H9 (cell line): ENCODE measurements around the gene ANXA4. TPM values are rescaled to one million over a fixed set of nuclear protein-coding genes. Genes with fewer than 3 reads are reported as not detected.

Source experiments
- DNase-seq: peaks from one replicate; pipeline ENCODE4 v3.0.0-alpha.2; 2017
- H2AFZ ChIP-seq: one replicate; pipeline ENCODE4 v1.6.1; 2013; ENCODE audit warnings: mild to moderate bottlenecking, low read length, control low read depth, moderate library complexity
- H2AK5ac ChIP-seq: 2 replicates; pipeline ENCODE4 v1.6.1; 2013; ENCODE audit warnings: low read length, control low read depth, mixed read lengths; ENCODE audit not compliant: insufficient read length
- H2BK120ac ChIP-seq: one replicate; pipeline ENCODE4 v1.6.1; 2013; ENCODE audit warnings: low read depth, mild to moderate bottlenecking, low read length, control low read depth, inconsistent platforms; ENCODE audit not compliant: poor library complexity, severe bottlenecking
- H2BK12ac ChIP-seq: 2 replicates; pipeline ENCODE4 v1.6.1; 2013; ENCODE audit warnings: low read length, control low read depth, mixed read lengths, low read depth; ENCODE audit not compliant: insufficient read length
- H2BK15ac ChIP-seq: 2 replicates; pipeline ENCODE4 v1.6.1; 2013; ENCODE audit warnings: low read depth, low read length, control low read depth
- H2BK20ac ChIP-seq: one replicate; pipeline ENCODE4 v1.6.1; 2013; ENCODE audit warnings: low read depth, mild to moderate bottlenecking, low read length, control low read depth, inconsistent platforms; ENCODE audit not compliant: poor library complexity, severe bottlenecking
- H2BK5ac ChIP-seq: 2 replicates; pipeline ENCODE4 v1.6.1; 2013; ENCODE audit warnings: low read length, control low read depth, mixed read lengths; ENCODE audit not compliant: insufficient read length
- H3K14ac ChIP-seq: 2 replicates; pipeline ENCODE4 v1.6.1; 2013; ENCODE audit warnings: low read length, control low read depth; ENCODE audit not compliant: insufficient read depth
- H3K18ac ChIP-seq: 2 replicates; pipeline ENCODE4 v1.6.1; 2013; ENCODE audit warnings: low read depth, mild to moderate bottlenecking, mixed read lengths, low read length, control low read depth; ENCODE audit not compliant: insufficient read length
- H3K23ac ChIP-seq: 2 replicates; pipeline ENCODE4 v1.6.1; 2013; ENCODE audit warnings: low read length, control low read depth, mixed read lengths, low read depth; ENCODE audit not compliant: insufficient read length
- H3K23me2 ChIP-seq: 2 replicates; pipeline ENCODE4 v1.6.1; 2013; ENCODE audit warnings: low read depth, mild to moderate bottlenecking, mixed read lengths, low read length, control low read depth; ENCODE audit not compliant: insufficient read length, poor library complexity, severe bottlenecking
- H3K27ac ChIP-seq: 2 replicates; pipeline ENCODE4 v1.5.1; 2013; ENCODE audit warnings: low read length, control low read depth, mixed read lengths, low read depth; ENCODE audit not compliant: insufficient read length
- H3K27me3 ChIP-seq: 2 replicates; pipeline ENCODE4 v1.6.1; 2013; ENCODE audit warnings: low read length, control low read depth, inconsistent platforms; ENCODE audit not compliant: insufficient read depth
- H3K4ac ChIP-seq: 2 replicates; pipeline ENCODE4 v1.6.1; 2013; ENCODE audit warnings: low read depth, mild to moderate bottlenecking, control low read depth, inconsistent platforms, low read length, moderate library complexity
- H3K4me1 ChIP-seq: 2 replicates; pipeline ENCODE4 v1.6.1; 2013; ENCODE audit warnings: low read length, control low read depth, inconsistent platforms; ENCODE audit not compliant: insufficient read depth
- H3K4me2 ChIP-seq: 2 replicates; pipeline ENCODE4 v1.6.1; 2013; ENCODE audit warnings: low read length, control low read depth, mixed read lengths; ENCODE audit not compliant: insufficient read length, insufficient read depth
- H3K56ac ChIP-seq: 2 replicates; pipeline ENCODE4 v1.6.1; 2013; ENCODE audit warnings: low read depth, mild to moderate bottlenecking, mixed read lengths, low read length, control low read depth; ENCODE audit not compliant: insufficient read length
- H3K79me1 ChIP-seq: 2 replicates; pipeline ENCODE4 v1.6.1; 2013; ENCODE audit warnings: low read depth, mild to moderate bottlenecking, moderate library complexity, low read length, control low read depth, inconsistent platforms; ENCODE audit not compliant: insufficient read depth, poor library complexity, severe bottlenecking
- H3K79me2 ChIP-seq: 2 replicates; pipeline ENCODE4 v1.6.1; 2013; ENCODE audit warnings: low read length, control low read depth, inconsistent platforms; ENCODE audit not compliant: insufficient read depth
- H3K9ac ChIP-seq: 2 replicates; pipeline ENCODE4 v1.6.1; 2013; ENCODE audit warnings: low read length, control low read depth, mixed read lengths; ENCODE audit not compliant: insufficient read length; ENCODE audit errors: extremely low read depth
- H3K9me3 ChIP-seq: one replicate; pipeline ENCODE4 v1.6.1; 2013; ENCODE audit warnings: low read depth, low read length, inconsistent platforms; ENCODE audit not compliant: control insufficient read depth
- H3T11ph ChIP-seq: one replicate; pipeline ENCODE4 v1.6.1; 2013; ENCODE audit warnings: mild to moderate bottlenecking, low read length, control low read depth, inconsistent platforms
- H4K20me1 ChIP-seq: one replicate; pipeline ENCODE4 v1.6.1; 2013; ENCODE audit not compliant: control insufficient read depth, insufficient read length, insufficient read depth
- H4K5ac ChIP-seq: 2 replicates; pipeline ENCODE4 v1.6.1; 2013; ENCODE audit warnings: low read depth, mild to moderate bottlenecking, mixed read lengths, low read length, control low read depth; ENCODE audit not compliant: insufficient read length
- H4K8ac ChIP-seq: replicated peaks from 2 replicates; pipeline ENCODE4 v1.6.1; 2013; ENCODE audit warnings: low read length, control low read depth, mixed read lengths, low read depth; ENCODE audit not compliant: insufficient read length
- H4K91ac ChIP-seq: 2 replicates; pipeline ENCODE4 v1.6.1; 2013; ENCODE audit warnings: low read depth, mild to moderate bottlenecking, moderate library complexity, mixed read lengths, low read length, control low read depth; ENCODE audit not compliant: insufficient read length
- H3K27ac Mint-ChIP-seq, 3 experiments: 2 replicates in 2 of 3; 3 replicates in 1 of 3; pipeline ENCODE4 v1.8.0; 2020 to 2021; ENCODE audit warnings: mixed read lengths in 3 of 3, mild to moderate bottlenecking in 1 of 3, moderate library complexity in 1 of 3
- H3K27me3 Mint-ChIP-seq: 2 replicates; pipeline ENCODE4 v1.8.0; 2021; ENCODE audit warnings: low read depth, mild to moderate bottlenecking, moderate library complexity, mixed read lengths
- H3K36me3 Mint-ChIP-seq, 3 experiments: 2 replicates in 2 of 3; 3 replicates in 1 of 3; pipeline ENCODE4 v1.8.0; 2020 to 2021; ENCODE audit warnings: low read depth in 3 of 3, mixed read lengths in 3 of 3; ENCODE audit not compliant: insufficient read depth in 1 of 3
- H3K4me1 Mint-ChIP-seq, 2 experiments: 2 replicates each; pipeline ENCODE4 v1.8.0; 2020; ENCODE audit warnings: mixed read lengths in 2 of 2
- H3K4me3 Mint-ChIP-seq, 2 experiments: 2 replicates in 1 of 2; 3 replicates in 1 of 2; pipeline ENCODE4 v1.8.0; 2020 to 2021; ENCODE audit warnings: mild to moderate bottlenecking in 2 of 2, mixed read lengths in 2 of 2, moderate library complexity in 1 of 2
- H3K9me3 Mint-ChIP-seq, 2 experiments: 2 replicates in 1 of 2; 3 replicates in 1 of 2; pipeline ENCODE4 v1.8.0; 2020; ENCODE audit warnings: mild to moderate bottlenecking in 2 of 2, mixed read lengths in 2 of 2, moderate library complexity in 1 of 2
- WGBS: extraction: QIAGEN DNeasy Blood & Tissue Kit; methylation state at CpG from one replicate; pipeline ENCODE4 v1.1.7; 2013; ENCODE audit warnings: missing lambda C conversion rate, low lambda C conversion rate, mixed read lengths; ENCODE audit not compliant: insufficient read length; ENCODE audit errors: extremely low coverage; 5-methylcytosine and 5-hydroxymethylcytosine counted together
- total RNA-seq: library from RNA; stranded (reverse); gene quantifications from 2 replicates; pipeline ENCODE4 v1.2.1, GENCODE V29; 2021
- TF ChIP-seq, protein P1 (sequence below): fragments of 200-600 bp; sonication (generic); conservative IDR thresholded peaks from 3 replicates; pipeline ENCODE4 v1.8.0; 2021; ENCODE audit warnings: antibody characterized with exemption, mild to moderate bottlenecking

ANXA4 gene
- total RNA-seq, 1 experiment from 2014 or later, result 14.4 TPM

DNA sequence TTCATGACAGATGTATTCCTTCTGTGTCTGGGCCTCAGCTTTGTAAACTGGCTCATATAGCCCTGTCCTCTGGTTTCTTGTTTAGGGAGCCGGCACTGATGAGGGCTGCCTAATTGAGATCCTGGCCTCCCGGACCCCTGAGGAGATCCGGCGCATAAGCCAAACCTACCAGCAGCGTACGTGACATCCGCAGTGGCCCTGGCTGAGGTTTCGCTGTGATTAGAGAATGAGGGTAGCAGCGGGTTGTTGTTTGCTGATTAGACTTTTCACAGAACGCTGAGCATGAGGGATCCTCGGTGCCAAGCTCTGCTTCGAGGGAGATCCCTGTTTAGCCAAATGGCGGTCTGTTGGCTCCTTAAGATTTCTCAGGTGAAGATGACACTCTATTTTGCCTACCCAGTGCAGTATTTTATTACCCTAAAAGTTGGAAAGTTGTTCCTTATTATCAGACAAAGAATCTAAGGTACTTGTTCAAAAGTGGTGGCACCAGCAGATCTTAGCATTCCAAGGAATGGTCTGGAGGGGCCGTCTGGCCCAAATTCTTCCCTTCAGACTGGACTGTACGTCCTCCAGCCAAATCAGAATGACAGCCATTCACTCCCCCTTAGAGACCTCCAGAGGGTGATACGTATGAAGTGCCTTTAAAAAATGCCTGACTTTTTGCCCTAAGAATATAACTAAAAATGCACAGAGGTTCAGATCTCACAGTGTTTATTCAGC lies 66.0 kb downstream of the ANXA4 start:
- Mint-ChIP-seq H3K27ac (peak overlapping the region in 1 of 3 experiments; percentile 65; a peak in 2 of 7 replicates), H3K9me3 (no peaks in the 10 kb centered on the region), H3K4me1 (peaks cover 0 to 2% of the 10 kb centered on the region in 2 experiments; a peak in 2 of 4 replicates), H3K36me3 (peaks cover 0 to 4% (median 0%) of the 10 kb centered on the region in 3 experiments; a peak in 1 of 7 replicates), H3K27me3 (no peaks in the 10 kb centered on the region), H3K4me3 (no peak overlapping the region)
- Histone ChIP-seq H3K4ac (no peak overlapping the region), H2AK5ac (no peak overlapping the region), H4K5ac (no peak overlapping the region), H3K9ac (no peak overlapping the region), H3K27me3 (no peaks in the 10 kb centered on the region), H3K23me2 (no peaks in the 10 kb centered on the region), H3K9me3 (no peaks in the 10 kb centered on the region), H4K8ac (no peak overlapping the region), H3K4me1 (no peaks in the 10 kb centered on the region), H3K23ac (no peak overlapping the region), H2AFZ (no peak overlapping the region), H2BK120ac (no peak overlapping the region), H3K27ac (no peak overlapping the region), H3K4me2 (no peak overlapping the region), H4K20me1 (no peaks in the 10 kb centered on the region), H3T11ph (no peak overlapping the region), H2BK20ac (no peak overlapping the region), H3K18ac (no peak overlapping the region), H4K91ac (no peak overlapping the region), H3K79me2 (no peaks in the 10 kb centered on the region), H3K56ac (no peak overlapping the region), H2BK12ac (no peak overlapping the region), H3K79me1 (no peaks in the 10 kb centered on the region), H2BK5ac (no peak overlapping the region), H3K14ac (no peak overlapping the region), H2BK15ac (no peak overlapping the region)
- DNase-seq, result no peak
- WGBS, result no CpG with 5 or more reads among the region's 16 CpGs
- TF ChIP-seq, protein P1, sequence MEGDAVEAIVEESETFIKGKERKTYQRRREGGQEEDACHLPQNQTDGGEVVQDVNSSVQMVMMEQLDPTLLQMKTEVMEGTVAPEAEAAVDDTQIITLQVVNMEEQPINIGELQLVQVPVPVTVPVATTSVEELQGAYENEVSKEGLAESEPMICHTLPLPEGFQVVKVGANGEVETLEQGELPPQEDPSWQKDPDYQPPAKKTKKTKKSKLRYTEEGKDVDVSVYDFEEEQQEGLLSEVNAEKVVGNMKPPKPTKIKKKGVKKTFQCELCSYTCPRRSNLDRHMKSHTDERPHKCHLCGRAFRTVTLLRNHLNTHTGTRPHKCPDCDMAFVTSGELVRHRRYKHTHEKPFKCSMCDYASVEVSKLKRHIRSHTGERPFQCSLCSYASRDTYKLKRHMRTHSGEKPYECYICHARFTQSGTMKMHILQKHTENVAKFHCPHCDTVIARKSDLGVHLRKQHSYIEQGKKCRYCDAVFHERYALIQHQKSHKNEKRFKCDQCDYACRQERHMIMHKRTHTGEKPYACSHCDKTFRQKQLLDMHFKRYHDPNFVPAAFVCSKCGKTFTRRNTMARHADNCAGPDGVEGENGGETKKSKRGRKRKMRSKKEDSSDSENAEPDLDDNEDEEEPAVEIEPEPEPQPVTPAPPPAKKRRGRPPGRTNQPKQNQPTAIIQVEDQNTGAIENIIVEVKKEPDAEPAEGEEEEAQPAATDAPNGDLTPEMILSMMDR, result no peak
